ENCODE measurements around the gene BPIFB4. TPM values are rescaled to one million over a fixed set of nuclear protein-coding genes. Genes with fewer than 3 reads are reported as not detected.

BPIFB4 gene
- total and polyA plus RNA-seq, 10 donors: not detected

DNA sequence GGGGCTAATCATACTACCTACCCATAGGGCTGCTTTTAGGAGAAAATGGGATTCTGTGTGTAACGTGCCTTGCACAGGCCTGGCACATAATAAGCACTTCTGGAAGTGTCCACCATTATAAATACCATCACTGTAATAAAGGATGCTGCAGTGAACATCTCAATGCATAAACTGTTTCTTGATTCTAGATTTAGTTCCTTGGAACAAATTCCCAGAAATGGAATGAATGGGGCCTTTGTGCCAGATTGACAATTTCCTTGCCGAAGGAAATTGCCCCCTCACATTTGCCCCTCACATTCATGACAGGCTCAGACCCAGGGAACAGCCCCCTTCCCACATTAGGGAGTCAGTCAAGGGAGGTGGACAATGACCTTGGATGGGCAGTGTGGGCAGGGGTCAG, 29.2 kb downstream of the BPIFB4 start:
- TF ChIP-seq POLR2A (IDR thresholded peaks at IDR 0.05) (no peak), POLR2AphosphoS5 (IDR thresholded peaks at IDR 0.05) (no peak)
- TF ChIP-seq, protein P1, sequence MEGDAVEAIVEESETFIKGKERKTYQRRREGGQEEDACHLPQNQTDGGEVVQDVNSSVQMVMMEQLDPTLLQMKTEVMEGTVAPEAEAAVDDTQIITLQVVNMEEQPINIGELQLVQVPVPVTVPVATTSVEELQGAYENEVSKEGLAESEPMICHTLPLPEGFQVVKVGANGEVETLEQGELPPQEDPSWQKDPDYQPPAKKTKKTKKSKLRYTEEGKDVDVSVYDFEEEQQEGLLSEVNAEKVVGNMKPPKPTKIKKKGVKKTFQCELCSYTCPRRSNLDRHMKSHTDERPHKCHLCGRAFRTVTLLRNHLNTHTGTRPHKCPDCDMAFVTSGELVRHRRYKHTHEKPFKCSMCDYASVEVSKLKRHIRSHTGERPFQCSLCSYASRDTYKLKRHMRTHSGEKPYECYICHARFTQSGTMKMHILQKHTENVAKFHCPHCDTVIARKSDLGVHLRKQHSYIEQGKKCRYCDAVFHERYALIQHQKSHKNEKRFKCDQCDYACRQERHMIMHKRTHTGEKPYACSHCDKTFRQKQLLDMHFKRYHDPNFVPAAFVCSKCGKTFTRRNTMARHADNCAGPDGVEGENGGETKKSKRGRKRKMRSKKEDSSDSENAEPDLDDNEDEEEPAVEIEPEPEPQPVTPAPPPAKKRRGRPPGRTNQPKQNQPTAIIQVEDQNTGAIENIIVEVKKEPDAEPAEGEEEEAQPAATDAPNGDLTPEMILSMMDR (IDR thresholded peaks at IDR 0.05 in 8 of 11, conservative IDR thresholded peaks at IDR 0.05 in 3 of 11): no peak
- no peak overlapping the region for H3K4me3 ChIP-seq
- H3K4me1 ChIP-seq: no peaks in the 10 kb centered on the region
- no peaks in the 10 kb centered on the region for H3K36me3 ChIP-seq
- peaks cover 0 to 7% (median 0%) of the 10 kb centered on the region in 7 donors for H3K27me3 ChIP-seq (replicated peaks in 1 of 7)
- H3K27ac ChIP-seq: no peak overlapping the region
- no peak for DNase-seq
- intact Hi-C loops (cut with DNase I; ENCODE audit: low total_unique reads): no loop called here
- WGBS, 5 donors: 69 to 91% (median 82%) methylated on average over 2 of the region's 2 CpGs
- H3K9me3 ChIP-seq: no peaks in the 10 kb centered on the region

DNA sequence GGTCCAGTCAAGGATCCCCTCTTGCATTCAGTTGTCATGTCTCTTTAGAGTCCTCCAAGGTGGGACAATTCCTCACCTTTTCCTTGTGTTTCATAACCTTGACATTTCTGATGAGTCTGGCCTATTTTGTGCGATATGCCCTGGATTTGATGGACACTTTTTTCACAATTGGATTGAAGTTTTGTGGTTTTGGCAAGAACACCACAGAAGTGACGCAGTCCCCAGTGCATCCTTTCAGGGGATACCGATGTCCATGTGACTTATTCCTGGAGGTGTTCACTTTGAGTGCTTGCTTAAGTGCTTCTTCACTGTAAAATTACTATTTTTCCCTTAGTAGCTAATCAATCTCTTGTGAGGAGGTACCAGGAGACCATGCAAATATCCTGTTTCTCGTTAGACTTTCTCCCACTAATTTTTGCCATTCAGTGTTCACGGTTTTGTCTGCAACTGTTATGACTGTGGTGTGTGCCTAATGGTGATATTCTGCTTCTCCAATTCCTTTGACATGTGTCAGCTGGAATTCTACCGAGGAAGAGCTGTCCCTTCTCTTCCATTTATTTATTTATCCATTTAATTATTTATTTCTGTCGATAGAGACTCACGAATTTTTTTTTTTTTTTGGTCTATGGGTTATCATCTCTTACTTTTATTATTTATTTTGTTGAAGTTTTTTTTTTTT, 30.8 kb downstream of the BPIFB4 start:
- no peak for TF ChIP-seq POLR2A (IDR thresholded peaks at IDR 0.05)
- TF ChIP-seq, protein P1 (IDR thresholded peaks at IDR 0.05 in 8 of 11, conservative IDR thresholded peaks at IDR 0.05 in 3 of 11): no peak
- no peak for TF ChIP-seq POLR2AphosphoS5 (IDR thresholded peaks at IDR 0.05)
- Histone ChIP-seq H3K27ac (no peak overlapping the region), H3K9me3 (no peaks in the 10 kb centered on the region), H3K4me1 (no peaks in the 10 kb centered on the region), H3K27me3 (replicated peaks in 1 of 7) (no peaks in the 10 kb centered on the region), H3K4me3 (no peak overlapping the region), H3K36me3 (no peaks in the 10 kb centered on the region)
- intact Hi-C loops (cut with DNase I; ENCODE audit: low total_unique reads): no loop called here
- DNase-seq: no peak
- WGBS, 5 donors: 70 to 80% (median 72%) methylated on average over 8 of the region's 8 CpGs

GRCh38 chr20:33111306-33111705, 31.9 kb downstream of the BPIFB4 start:
- no peak overlapping the region for H3K27ac ChIP-seq
- no peaks in the 10 kb centered on the region for H3K9me3 ChIP-seq
- TF ChIP-seq, protein P1 (IDR thresholded peaks at IDR 0.05 in 8 of 11, conservative IDR thresholded peaks at IDR 0.05 in 3 of 11): no peak
- H3K27me3 ChIP-seq (replicated peaks in 1 of 7): no peaks in the 10 kb centered on the region
- DNase-seq: no peak
- no peaks in the 10 kb centered on the region for H3K4me1 ChIP-seq
- intact Hi-C loops (cut with DNase I; ENCODE audit: low total_unique reads): no loop called here
- H3K4me3 ChIP-seq: no peak overlapping the region
- no peaks in the 10 kb centered on the region for H3K36me3 ChIP-seq
- 90 to 97% (median 93%) methylated on average over 5 of the region's 5 CpGs for WGBS, 5 donors

DNA sequence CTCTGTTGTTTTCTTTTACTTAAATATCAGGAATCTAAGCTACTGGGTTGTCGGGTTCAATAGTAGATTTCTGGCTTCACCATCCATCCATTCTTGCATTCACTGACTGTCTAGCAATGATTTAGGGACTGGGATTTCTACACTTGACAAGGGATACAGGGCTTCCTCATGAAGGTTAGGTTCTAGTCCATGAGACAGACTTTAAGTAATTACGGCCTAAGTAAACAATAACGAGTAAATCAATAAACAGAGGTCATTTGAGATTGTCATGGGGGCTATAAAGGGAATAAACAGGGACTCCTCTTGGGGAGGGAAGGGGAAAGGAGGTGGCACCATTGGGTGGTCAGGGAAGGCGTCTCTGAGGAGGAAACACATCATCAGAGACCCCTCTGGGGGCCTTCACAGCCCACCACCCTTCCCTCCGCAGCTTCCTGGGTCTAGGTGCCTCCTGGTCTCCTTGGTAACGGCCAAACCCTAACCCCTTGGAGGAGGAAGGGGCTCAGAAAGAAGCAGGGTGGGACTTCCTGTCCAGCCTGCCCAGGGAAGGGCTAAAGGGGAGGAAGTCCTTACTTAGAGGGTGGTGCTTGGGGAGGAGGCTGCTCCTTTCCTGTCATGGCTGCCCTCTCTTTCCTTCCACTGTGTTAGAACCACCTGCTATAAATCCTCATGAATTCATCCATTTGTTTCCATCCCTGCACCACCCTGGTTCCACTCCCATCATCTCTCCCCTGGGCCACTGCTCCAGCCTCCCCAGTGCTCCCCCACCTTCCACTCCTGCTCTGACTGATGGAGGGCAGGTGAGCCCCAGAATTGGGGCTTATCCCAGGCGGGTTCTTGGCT, 33.3 kb downstream of the BPIFB4 start:
- WGBS, 5 donors: 72 to 88% (median 84%) methylated on average over 7 of the region's 7 CpGs
- H3K27ac ChIP-seq: no peak overlapping the region
- TF ChIP-seq POLR2A (IDR thresholded peaks at IDR 0.05): no peak
- no peak for TF ChIP-seq POLR2AphosphoS5 (IDR thresholded peaks at IDR 0.05)
- intact Hi-C loops (cut with DNase I; ENCODE audit: low total_unique reads): no loop called here
- DNase-seq: no peak
- no peaks in the 10 kb centered on the region for H3K36me3 ChIP-seq
- no peaks in the 10 kb centered on the region for H3K27me3 ChIP-seq (replicated peaks in 1 of 7)
- H3K4me1 ChIP-seq: no peaks in the 10 kb centered on the region
- H3K9me3 ChIP-seq: no peaks in the 10 kb centered on the region
- H3K4me3 ChIP-seq: no peak overlapping the region
